Body of pancreas (tissue), 4 donors: ENCODE measurements around the gene CD74. TPM values are rescaled to one million over a fixed set of nuclear protein-coding genes. Genes with fewer than 3 reads are reported as not detected.

Source experiments
- ATAC-seq: fragments of 150-250 bp; one replicate; pipeline ENCODE4 v1.9.1; 2016
- DNase-seq, 4 donors: peaks; one replicate each; pipeline ENCODE4 v3.0.0-alpha.2; 2019
- H3K27ac ChIP-seq, 4 donors: fragments of 200-600 bp; sonication (generic); 1 replicate in 3 of 4; 2 replicates in 1 of 4; pipeline versions ENCODE4 v1.5.1 to v1.6.1; 2016 to 2019; ENCODE audit warnings: mild to moderate bottlenecking in 1 of 4, mixed read lengths in 1 of 4, moderate library complexity in 1 of 4
- H3K27me3 ChIP-seq, 2 donors: fragments of 200-600 bp; sonication (generic); one replicate each; pipeline ENCODE4 v1.6.0; 2016; ENCODE audit warnings: mild to moderate bottlenecking in 1 of 2
- H3K36me3 ChIP-seq, 2 donors: fragments of 200-600 bp; sonication (generic); replicated peaks in 1 of 2; 2 replicates each; pipeline ENCODE4 v1.5.1; 2016; ENCODE audit warnings: low read depth in 2 of 2; ENCODE audit not compliant: insufficient read depth in 1 of 2
- H3K4me1 ChIP-seq: fragments of 200-600 bp; sonication (generic); one replicate; pipeline ENCODE4 v1.6.0; 2016
- H3K4me3 ChIP-seq, 2 donors: fragments of 200-600 bp; sonication (generic); 1 replicate in 1 of 2; 2 replicates in 1 of 2; pipeline ENCODE4 v1.5.1; 2016 to 2019
- H3K9me3 ChIP-seq, 3 donors: fragments of 200-600 bp; sonication (generic); 1 replicate in 2 of 3; 2 replicates in 1 of 3; pipeline ENCODE4 v1.5.1; 2016
- CTCF ChIP-seq, 7 experiments: fragments of 450-650 bp in 4 of 7; fragments of 200-600 bp in 3 of 7; sonication (generic) in 3 of 7; IDR thresholded peaks; one replicate each; pipeline ENCODE4 v1.5.1; 2016 to 2019; ENCODE audit warnings: antibody characterized with exemption in 7 of 7
- POLR2A ChIP-seq, 3 donors: fragments of 450-650 bp; IDR thresholded peaks; one replicate each; pipeline ENCODE4 v1.6.1; 2016; ENCODE audit warnings: antibody characterized with exemption in 3 of 3, mild to moderate bottlenecking in 2 of 3
- WGBS, 2 donors: methylation state at CpG; one replicate each; pipeline ENCODE4 v1.1.5; 2017; 5-methylcytosine and 5-hydroxymethylcytosine counted together
- intact Hi-C: fragments of 100-400 bp; cut with DNase I; formaldehyde crosslinking; loops from one replicate; pipeline ENCODE4 v1.15.1; 2023
- total RNA-seq, 2 donors: library from RNA; depleted of rRNA; stranded (reverse); fragments of >200 nt; gene quantifications; one replicate each; pipeline ENCODE4 v1.1.0, GENCODE V29; 2016

CD74 gene
- 100 to 1,000 TPM; 130 to 405 TPM for total RNA-seq

- H3K9me3 ChIP-seq: no peaks in the 10 kb centered on the region
- intact Hi-C loops: no loop called here
- ATAC-seq: peak; percentile 73
- WGBS, 2 donors: 21 to 46% methylated on average over 4 to 19 of the region's 20 CpGs
- peak within 1 kb of the TSS; percentile 53 to 91 (median 74) for H3K27ac ChIP-seq
- peaks cover 18% of the 10 kb centered on the region for H3K4me1 ChIP-seq
- TF ChIP-seq POLR2A (IDR thresholded peaks at IDR 0.05) (peak; percentile 25 to 95 (median 88)), CTCF (IDR thresholded peaks at IDR 0.05) (no peak)
- no peaks in the 10 kb centered on the region for H3K27me3 ChIP-seq
- H3K4me3 ChIP-seq: peak within 1 kb of the TSS in 1 of 2 donors; percentile 14
- H3K36me3 ChIP-seq: no peaks in the 10 kb centered on the region
- DNase-seq: peak; percentile 70 to 92 (median 76)
Observed at GRCh38 chr5:150412319-150413175, at the start of gene CD74. Gene CD74 (minus strand): TSS chr5:150412910. CDS start chr5:150412749, 161 bp downstream.

- TF ChIP-seq CTCF (IDR thresholded peaks at IDR 0.05) (no peak), POLR2A (IDR thresholded peaks at IDR 0.05) (no peak)
- 42 to 63% methylated on average over 2 of the region's 2 CpGs for WGBS, 2 donors
- no peak for DNase-seq
Observed at GRCh38 chr5:150461231-150461630, 48.5 kb upstream of the CD74 start.

GRCh38 chr5:150460781-150461180, 48.1 kb upstream of the CD74 start:
- Histone ChIP-seq H3K27me3 (no peaks in the 10 kb centered on the region), H3K4me3 (no peak overlapping the region), H3K27ac (no peak overlapping the region), H3K4me1 (peaks cover 7% of the 10 kb centered on the region), H3K36me3 (no peaks in the 10 kb centered on the region), H3K9me3 (no peaks in the 10 kb centered on the region)
- intact Hi-C loops: loop anchor here (2.0 kb wide), 1 partner anchor 66 kb away; no protein-coding TSS in a partner anchor
- ATAC-seq: no peak
- WGBS, 2 donors: 44 to 83% methylated on average over 2 of the region's 2 CpGs
- DNase-seq: no peak
- TF ChIP-seq POLR2A (IDR thresholded peaks at IDR 0.05) (no peak), CTCF (IDR thresholded peaks at IDR 0.05) (no peak)

More at GRCh38 chr5:150461231-150461630, 48.5 kb upstream of the CD74 start:
- no peak for ATAC-seq
- Histone ChIP-seq H3K36me3 (no peaks in the 10 kb centered on the region), H3K27me3 (no peaks in the 10 kb centered on the region), H3K9me3 (no peaks in the 10 kb centered on the region), H3K27ac (no peak overlapping the region), H3K4me1 (peaks cover 7% of the 10 kb centered on the region), H3K4me3 (no peak overlapping the region)
- intact Hi-C loops: loop anchor here (2.0 kb wide), 1 partner anchor 66 kb away; no protein-coding TSS in a partner anchor

GRCh38 chr5:150458802-150459557, 46.3 kb upstream of the CD74 start:
- Histone ChIP-seq H3K27me3 (no peaks in the 10 kb centered on the region), H3K4me3 (no peak overlapping the region), H3K4me1 (peaks cover 3% of the 10 kb centered on the region), H3K36me3 (no peaks in the 10 kb centered on the region), H3K9me3 (no peaks in the 10 kb centered on the region), H3K27ac (no peak overlapping the region)
- intact Hi-C loops: loop anchor here (5.0 to 10.0 kb wide), 2 partner anchors 83 to 196 kb away; no protein-coding TSS in a partner anchor
- 14 to 43% methylated on average over 12 to 36 of the region's 36 CpGs for WGBS, 2 donors
- ATAC-seq (peak; percentile 94), DNase-seq (peak; percentile 74 to 84 (median 80))
- peak; percentile 82 to 92 (median 89) for TF ChIP-seq CTCF (IDR thresholded peaks at IDR 0.05)
- no peak for TF ChIP-seq POLR2A (IDR thresholded peaks at IDR 0.05)
